A172 (cell line): ENCODE measurements around the gene DMRT2. TPM values are rescaled to one million over a fixed set of nuclear protein-coding genes. Genes with fewer than 3 reads are reported as not detected.
A peak's percentile ranks its signal among the peaks of the same experiment; 100 is the strongest.

Experiments used
- DNase-seq: peaks from one replicate; pipeline ENCODE4 v3.0.0-alpha.2; 2015; ENCODE audit warnings: low spot score
- total RNA-seq: library from RNA; depleted of rRNA; stranded (reverse); fragments of >200 nt; shearing (Covaris generic); gene quantifications from 2 replicates; pipeline ENCODE4 v1.2.3, GENCODE V29; 2014; rRNA removed

Gene DMRT2
- not detected in 2 replicates for total RNA-seq

GRCh38 chr9:1050125-1050895, at the start of gene DMRT2:
Gene DMRT2 (plus strand): TSS chr9:1050357. CDS start chr9:1051614, 1,257 bp downstream.
- DNase-seq = no peak

GRCh38 chr9:1001838-1002237, 48.3 kb upstream of the DMRT2 start:
- DNase-seq = no peak

- no peak for DNase-seq
Measured at GRCh38 chr9:1002678-1003077, 47.5 kb upstream of the DMRT2 start.

DNA sequence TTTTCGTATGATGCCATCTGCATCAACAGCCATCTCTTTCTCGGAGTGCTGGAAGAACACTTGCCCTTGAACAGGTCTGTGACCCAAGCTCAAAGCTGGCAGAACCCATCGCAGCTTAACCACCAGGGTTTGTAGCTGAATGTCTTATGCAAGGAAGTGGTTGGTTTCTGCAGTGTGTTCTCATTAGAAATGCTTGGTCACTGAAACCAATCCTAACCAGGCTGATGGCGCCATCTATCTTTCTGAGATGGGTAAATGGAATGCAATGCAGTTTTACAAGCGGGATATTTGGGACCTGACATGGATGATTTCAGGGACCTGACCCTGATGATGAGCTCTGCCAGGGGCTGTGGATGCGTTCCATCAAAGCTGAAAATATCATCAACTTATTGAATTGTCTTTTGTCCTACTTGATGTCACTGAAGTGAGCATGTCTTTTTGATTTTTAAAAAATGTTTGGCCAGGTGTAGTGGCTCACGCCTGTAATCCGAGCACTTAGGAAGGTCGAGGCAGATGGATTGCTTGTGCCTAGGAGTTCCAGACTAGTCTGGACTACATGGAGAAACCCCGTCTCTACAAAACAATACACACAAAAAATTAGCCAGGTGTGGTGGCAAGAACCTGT, 45.0 kb upstream of the DMRT2 start:
- peak; percentile 64 for DNase-seq

DNA sequence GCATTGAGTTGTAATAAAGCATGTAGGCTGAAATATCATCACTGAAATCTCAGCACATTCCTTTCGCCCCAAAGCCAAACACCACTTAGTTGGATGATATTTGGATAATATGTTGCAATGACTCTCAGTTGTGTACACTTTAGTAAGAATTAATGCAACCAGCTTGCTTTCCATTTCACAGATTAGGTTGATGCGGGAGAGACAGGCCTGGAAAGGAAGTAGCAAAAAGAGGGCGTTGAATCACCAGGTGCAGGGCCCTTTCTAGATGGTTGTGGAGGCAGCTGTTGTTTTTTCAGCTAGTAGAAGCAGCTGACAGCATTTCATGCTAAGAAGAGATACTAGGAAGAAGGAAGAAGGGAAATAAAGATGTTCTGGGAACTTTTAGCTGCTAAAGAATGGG, 42.8 kb upstream of the DMRT2 start:
- DNase-seq = no peak

GRCh38 chr9:1008216-1008615, 41.9 kb upstream of the DMRT2 start:
- DNase-seq = no peak

DNA sequence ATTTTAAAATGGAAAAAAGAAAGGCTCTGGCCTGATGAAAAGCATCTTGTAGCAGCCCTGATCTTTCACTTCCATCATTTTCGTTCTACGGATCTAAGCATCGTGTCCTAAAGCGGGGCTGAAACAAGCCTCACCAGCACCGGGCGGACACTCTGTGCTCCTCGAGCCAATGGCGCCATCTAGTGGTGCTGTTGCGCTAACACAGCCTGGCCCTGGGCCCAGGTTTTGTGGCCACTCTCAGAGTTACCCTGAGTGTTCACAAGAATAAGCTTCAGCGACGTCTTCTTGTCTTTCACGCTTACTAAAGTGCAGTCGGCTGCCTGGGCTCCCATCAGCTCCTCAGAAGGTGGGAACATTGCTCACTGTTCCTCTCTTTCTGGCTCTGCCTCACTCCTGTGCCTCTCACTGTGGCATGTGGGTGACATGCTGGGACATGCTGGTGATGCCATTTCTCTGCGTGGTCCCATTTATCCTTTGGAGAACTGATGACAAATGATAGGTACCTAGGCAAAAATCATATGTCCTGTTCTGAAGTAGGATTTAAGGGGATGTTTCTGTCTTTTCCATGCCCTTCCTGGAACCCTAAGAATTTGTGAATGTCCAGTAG, 41.0 kb upstream of the DMRT2 start:
- peak; percentile 70 for DNase-seq

GRCh38 chr9:1013021-1013420, 37.1 kb upstream of the DMRT2 start:
- no peak for DNase-seq

- no peak for DNase-seq
Measured at GRCh38 chr9:1014225-1014624, 35.9 kb upstream of the DMRT2 start.

- no peak for DNase-seq
Measured at GRCh38 chr9:1014640-1015039, 35.5 kb upstream of the DMRT2 start.

- no peak for DNase-seq
Measured at GRCh38 chr9:1018121-1018520, 32.0 kb upstream of the DMRT2 start.

GRCh38 chr9:1024112-1024511, 26.0 kb upstream of the DMRT2 start:
- no peak for DNase-seq

GRCh38 chr9:1025131-1025530, 25.0 kb upstream of the DMRT2 start:
- DNase-seq = no peak

GRCh38 chr9:1026219-1026618, 23.9 kb upstream of the DMRT2 start:
- DNase-seq = no peak

DNA sequence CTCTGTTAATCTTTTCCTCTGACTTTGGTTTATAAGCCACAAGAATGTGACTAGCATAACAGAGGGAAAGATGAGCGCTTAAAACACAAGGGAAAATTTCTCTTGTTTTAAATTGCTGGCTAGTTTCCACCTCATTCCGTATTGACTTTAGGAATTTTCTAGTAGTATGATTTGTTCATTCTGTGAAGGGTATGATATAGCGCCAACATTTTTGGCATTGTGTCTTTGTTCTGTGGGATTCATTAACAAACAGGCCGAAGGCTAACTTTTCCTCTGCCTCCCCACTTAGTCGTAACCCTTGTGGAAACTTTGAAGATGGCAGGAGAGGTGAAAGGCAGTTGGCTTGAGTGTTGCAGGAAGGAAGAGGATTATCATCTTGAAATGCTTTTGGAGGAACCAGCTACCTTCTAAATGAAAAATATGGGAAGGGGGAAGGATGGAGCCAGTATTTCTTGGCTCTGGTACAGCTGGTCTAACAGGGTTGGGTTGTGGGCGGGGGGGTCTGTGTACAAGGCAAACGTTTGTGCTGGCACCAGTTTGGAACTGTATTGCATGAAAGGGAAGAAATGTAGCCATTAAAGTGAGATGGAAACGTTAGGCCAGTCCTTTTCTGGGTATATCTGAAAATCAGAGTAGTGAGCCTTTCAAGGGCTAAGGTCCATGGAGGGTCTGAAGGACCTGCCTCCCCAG, 21.5 kb upstream of the DMRT2 start:
- no peak for DNase-seq

DNA sequence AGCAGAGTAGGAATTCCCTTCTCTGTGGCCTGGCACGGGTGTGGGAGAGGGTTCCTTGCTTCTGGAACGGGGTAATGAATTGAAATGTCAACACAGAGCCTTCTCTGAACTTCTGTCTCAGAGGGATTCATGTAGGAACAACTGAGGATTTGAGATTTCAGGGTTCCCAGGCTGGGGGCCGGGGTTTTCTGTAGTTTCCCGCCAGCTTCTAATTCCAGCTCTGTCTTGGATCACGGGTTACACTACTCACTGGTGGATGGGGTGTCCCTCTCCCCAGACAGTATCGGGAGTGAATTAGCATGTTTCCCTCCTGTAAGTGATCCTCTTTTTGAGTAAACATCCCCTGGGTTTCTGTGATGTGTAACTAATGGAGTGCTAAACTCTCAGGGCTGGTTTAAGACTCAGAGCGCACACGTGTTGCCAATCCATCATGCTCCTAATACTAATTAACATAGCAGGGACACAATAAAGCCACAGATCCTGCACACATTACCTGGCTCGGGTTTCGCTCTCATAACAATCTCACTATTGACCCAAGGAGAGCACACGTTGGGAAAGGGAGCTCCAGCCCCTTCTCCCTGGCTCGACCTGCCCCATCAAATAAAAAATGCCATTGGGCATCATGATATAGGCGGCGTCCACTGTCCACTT, 18.1 kb upstream of the DMRT2 start:
- no peak for DNase-seq

- DNase-seq = no peak
Measured at GRCh38 chr9:1034271-1034670, 15.9 kb upstream of the DMRT2 start.

- DNase-seq = no peak
Measured at GRCh38 chr9:1039589-1039988, 10.6 kb upstream of the DMRT2 start.

DNA sequence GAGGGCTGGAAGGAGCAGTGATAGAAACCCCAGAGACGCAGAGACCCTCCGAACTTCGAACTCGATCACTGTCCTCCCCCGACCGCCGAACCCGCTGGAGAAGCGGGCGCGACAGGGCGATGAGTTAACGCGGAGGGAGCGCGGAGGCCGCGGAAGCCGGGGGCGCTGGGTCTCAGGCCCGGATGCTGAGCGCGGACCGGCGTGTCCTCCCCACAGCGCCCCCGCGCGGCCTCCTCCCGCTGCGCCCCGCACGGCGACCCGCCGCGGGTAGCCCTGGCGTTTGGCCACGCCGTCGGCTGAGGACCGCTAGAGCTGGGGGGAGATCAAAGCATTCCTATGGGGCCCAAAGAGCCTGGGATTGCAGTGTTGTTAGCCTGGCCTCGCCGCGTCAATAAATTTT, 7.7 kb upstream of the DMRT2 start:
- DNase-seq = no peak

GRCh38 chr9:1044643-1045042, 5.5 kb upstream of the DMRT2 start:
- no peak for DNase-seq

DNA sequence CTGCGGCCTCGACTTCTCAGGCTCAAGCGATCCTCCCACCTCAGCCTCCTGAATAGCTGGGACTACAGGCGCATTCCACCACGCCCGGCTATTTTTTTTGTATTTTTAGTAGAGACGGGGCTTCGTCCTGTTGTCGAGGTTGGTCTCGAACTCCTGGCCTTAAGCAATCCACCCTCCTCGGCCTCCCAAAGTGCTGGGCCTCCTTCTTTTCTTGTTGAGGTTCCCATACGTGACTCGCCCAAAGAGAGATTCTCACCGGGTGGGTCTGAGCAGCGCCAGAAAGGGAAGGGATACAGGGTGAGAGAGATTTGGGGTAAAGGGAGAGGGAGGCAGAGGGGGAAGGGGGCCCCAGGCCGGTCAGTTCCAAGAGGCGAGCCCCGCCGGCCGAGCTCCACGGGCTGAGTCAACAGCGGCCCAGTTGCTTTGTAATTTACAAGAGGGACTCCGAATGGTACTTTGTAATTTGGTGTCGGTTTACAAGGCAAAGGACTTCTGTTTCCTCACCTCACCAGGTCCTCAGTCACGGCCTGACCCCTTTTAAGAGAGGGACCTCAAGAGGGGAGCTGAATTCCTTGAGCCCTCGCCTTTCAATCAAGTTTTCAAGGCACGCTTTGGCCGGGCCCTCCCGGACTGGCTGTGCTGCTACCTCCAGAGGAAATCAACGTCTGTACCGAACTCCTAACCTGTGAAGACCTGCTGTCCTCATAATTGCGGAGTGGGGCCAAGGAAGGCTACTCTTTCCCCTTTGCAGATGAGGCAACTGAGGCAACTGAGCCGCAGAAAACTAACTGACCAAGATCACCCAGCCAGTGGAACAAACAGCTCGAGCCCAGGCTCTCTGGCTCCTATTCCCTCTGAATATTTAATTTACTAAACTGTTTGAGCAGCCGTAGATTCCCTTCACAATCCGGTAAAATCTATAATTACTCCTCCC, 3.3 kb upstream of the DMRT2 start:
- DNase-seq = no peak
